Endodermal cell (in vitro differentiated cells): Measurements from ENCODE around the gene DNMT3A. TPM values are rescaled to one million over a fixed set of nuclear protein-coding genes. Genes with fewer than 3 reads are reported as not detected.

Source experiments
- DNase-seq: peaks from one replicate; pipeline ENCODE4 v3.0.0-alpha.2; 2017
- H3K27ac ChIP-seq: 2 replicates; pipeline ENCODE4 v1.5.1; 2013; ENCODE audit warnings: mild to moderate bottlenecking, low read depth, low read length, moderate library complexity
- H3K27me3 ChIP-seq: 2 replicates; pipeline ENCODE4 v1.6.1; 2013; ENCODE audit warnings: mild to moderate bottlenecking, low read length, moderate library complexity; ENCODE audit not compliant: insufficient read depth, control insufficient read depth, poor library complexity, severe bottlenecking
- H3K36me3 ChIP-seq: 2 replicates; pipeline ENCODE4 v1.7.0; 2013; ENCODE audit warnings: mild to moderate bottlenecking, low read length, moderate library complexity; ENCODE audit not compliant: control insufficient read depth, insufficient read depth
- H3K4me1 ChIP-seq: one replicate; pipeline ENCODE4 v1.7.0; 2013; ENCODE audit warnings: low read length; ENCODE audit not compliant: control insufficient read depth, insufficient read depth
- H3K4me3 ChIP-seq: 2 replicates; pipeline ENCODE4 v1.5.1; 2013; ENCODE audit warnings: mild to moderate bottlenecking, low read length, moderate library complexity
- H3K9ac ChIP-seq: 2 replicates; pipeline ENCODE4 v1.6.1; 2013; ENCODE audit warnings: mild to moderate bottlenecking, low read length, moderate library complexity; ENCODE audit not compliant: poor library complexity, severe bottlenecking; ENCODE audit errors: extremely low read depth
- H3K9me3 ChIP-seq: 2 replicates; pipeline ENCODE4 v1.6.1; 2013; ENCODE audit warnings: mild to moderate bottlenecking, low read length, moderate library complexity; ENCODE audit not compliant: control insufficient read depth
- H3K27ac Mint-ChIP-seq: 2 replicates; pipeline ENCODE4 v1.8.0; 2020; ENCODE audit warnings: mixed read lengths
- H3K27me3 Mint-ChIP-seq: 2 replicates; pipeline ENCODE4 v1.8.0; 2021; ENCODE audit warnings: mild to moderate bottlenecking, mixed read lengths; ENCODE audit not compliant: insufficient read depth
- H3K36me3 Mint-ChIP-seq: 2 replicates; pipeline ENCODE4 v1.8.0; 2020; ENCODE audit warnings: low read depth, mixed read lengths
- H3K4me1 Mint-ChIP-seq: 2 replicates; pipeline ENCODE4 v1.8.0; 2020; ENCODE audit warnings: mixed read lengths
- H3K4me3 Mint-ChIP-seq: 2 replicates; pipeline ENCODE4 v1.8.0; 2020; ENCODE audit warnings: mild to moderate bottlenecking, moderate library complexity, mixed read lengths
- H3K9me3 Mint-ChIP-seq: 2 replicates; pipeline ENCODE4 v1.8.0; 2020; ENCODE audit warnings: mild to moderate bottlenecking, mixed read lengths
- WGBS, 2 experiments: methylation state at CpG; one replicate each; pipeline versions ENCODE4 v1.1.5 to v1.1.7; 2013; ENCODE audit warnings: missing lambda C conversion rate in 2 of 2, mixed read lengths in 1 of 2; ENCODE audit not compliant: insufficient coverage in 1 of 2, insufficient read length in 1 of 2; 5-methylcytosine and 5-hydroxymethylcytosine counted together
- total RNA-seq, 2 donors: library from RNA; stranded (reverse); fragmentation: NEBNext Ultra II Directional in 1 of 2; extraction: Animal tissue kit (Norgen Biotek cat#: 25700) in 1 of 2; gene quantifications; 2 replicates in 1 of 2; 3 replicates in 1 of 2; pipeline ENCODE4 v1.2.1, GENCODE V29; 2021
- TF ChIP-seq, protein P1 (sequence below): fragments of 200-600 bp; sonication (generic); conservative IDR thresholded peaks from 2 replicates; pipeline ENCODE4 v1.5.0; 2021; ENCODE audit warnings: antibody characterized with exemption, mild to moderate bottlenecking

The DNMT3A gene
- total RNA-seq, 2 donors from 2014 or later, result 124 to 139 TPM

- Mint-ChIP-seq H3K27me3 (no peaks in the 10 kb centered on the region), H3K27ac (peak overlapping the region; percentile 58), H3K9me3 (no peaks in the 10 kb centered on the region), H3K4me3 (no peak overlapping the region), H3K36me3 (no peaks in the 10 kb centered on the region), H3K4me1 (peaks cover 16% of the 10 kb centered on the region)
- no peaks in the 10 kb centered on the region for H3K9me3 ChIP-seq
- no peaks in the 10 kb centered on the region for H3K36me3 ChIP-seq
- DNase-seq, result no peak
- TF ChIP-seq, protein P1, sequence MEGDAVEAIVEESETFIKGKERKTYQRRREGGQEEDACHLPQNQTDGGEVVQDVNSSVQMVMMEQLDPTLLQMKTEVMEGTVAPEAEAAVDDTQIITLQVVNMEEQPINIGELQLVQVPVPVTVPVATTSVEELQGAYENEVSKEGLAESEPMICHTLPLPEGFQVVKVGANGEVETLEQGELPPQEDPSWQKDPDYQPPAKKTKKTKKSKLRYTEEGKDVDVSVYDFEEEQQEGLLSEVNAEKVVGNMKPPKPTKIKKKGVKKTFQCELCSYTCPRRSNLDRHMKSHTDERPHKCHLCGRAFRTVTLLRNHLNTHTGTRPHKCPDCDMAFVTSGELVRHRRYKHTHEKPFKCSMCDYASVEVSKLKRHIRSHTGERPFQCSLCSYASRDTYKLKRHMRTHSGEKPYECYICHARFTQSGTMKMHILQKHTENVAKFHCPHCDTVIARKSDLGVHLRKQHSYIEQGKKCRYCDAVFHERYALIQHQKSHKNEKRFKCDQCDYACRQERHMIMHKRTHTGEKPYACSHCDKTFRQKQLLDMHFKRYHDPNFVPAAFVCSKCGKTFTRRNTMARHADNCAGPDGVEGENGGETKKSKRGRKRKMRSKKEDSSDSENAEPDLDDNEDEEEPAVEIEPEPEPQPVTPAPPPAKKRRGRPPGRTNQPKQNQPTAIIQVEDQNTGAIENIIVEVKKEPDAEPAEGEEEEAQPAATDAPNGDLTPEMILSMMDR, result no peak
- no peak overlapping the region for H3K9ac ChIP-seq
- WGBS, 2 experiments, result 89 to 92% methylated on average over 11 of the region's 11 CpGs
- H3K4me1 ChIP-seq, result peaks cover 5% of the 10 kb centered on the region
- no peaks in the 10 kb centered on the region for H3K27me3 ChIP-seq
- H3K4me3 ChIP-seq, result no peak overlapping the region
- no peak overlapping the region for H3K27ac ChIP-seq
Observed at GRCh38 chr2:25315316-25315680, 26.4 kb downstream of the DNMT3A start.

- Histone ChIP-seq H3K36me3 (no peaks in the 10 kb centered on the region), H3K27ac (peak overlapping the region; percentile 47), H3K4me3 (no peak overlapping the region), H3K9ac (no peak overlapping the region), H3K9me3 (no peaks in the 10 kb centered on the region), H3K27me3 (no peaks in the 10 kb centered on the region), H3K4me1 (peaks cover 6% of the 10 kb centered on the region)
- no peaks in the 10 kb centered on the region for H3K9me3 Mint-ChIP-seq
- no peaks in the 10 kb centered on the region for H3K36me3 Mint-ChIP-seq
- peaks cover 17% of the 10 kb centered on the region for H3K4me1 Mint-ChIP-seq
- H3K27me3 Mint-ChIP-seq, result no peaks in the 10 kb centered on the region
- no peak overlapping the region for H3K4me3 Mint-ChIP-seq
- TF ChIP-seq, protein P1, result no peak
- WGBS, 2 experiments, result 63 to 100% methylated on average over 1 to 13 of the region's 13 CpGs
- H3K27ac Mint-ChIP-seq, result peak overlapping the region; percentile 58
- peak; percentile 93 for DNase-seq
Observed at GRCh38 chr2:25314514-25315315, 27.0 kb downstream of the DNMT3A start.

DNA sequence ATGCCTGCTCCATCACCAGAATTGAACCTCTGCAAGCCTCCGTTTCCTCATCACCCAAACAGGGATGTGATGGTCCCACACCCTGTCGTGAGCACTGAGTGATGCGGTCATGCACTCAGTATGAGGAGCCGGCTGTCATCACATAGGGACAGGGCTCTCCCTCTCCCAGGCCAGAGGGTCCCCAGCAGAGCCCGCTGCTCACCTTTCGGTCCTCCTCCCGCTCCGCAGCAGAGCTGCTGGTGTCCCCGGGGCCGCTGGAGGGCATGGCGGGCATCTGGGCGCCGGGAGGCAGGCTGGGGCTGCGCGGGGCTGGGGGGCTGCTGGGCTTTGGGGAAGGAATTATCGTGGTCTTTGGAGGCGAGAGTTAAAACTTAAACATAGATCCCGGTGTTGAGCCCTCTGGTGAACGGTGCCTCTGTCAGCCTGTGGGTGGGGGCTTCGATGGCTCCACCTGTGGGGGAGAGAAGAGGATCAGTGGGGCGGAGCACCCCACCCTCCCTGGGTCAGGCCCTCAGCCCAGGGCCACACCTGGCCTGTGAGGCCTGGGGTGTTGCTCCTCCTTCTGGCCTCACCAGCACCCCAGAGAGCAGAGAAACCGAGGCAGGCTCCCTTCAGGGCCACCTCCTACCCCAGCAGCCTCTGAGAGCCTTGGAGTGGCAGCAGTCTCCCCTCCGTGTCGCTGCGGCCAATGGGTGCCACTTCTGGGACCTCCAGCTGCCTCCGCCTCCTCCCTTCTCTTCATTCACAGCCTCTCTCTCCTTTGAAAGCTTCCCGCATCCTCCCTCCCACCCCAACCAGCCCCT, 27.8 kb downstream of the DNMT3A start:
- no peaks in the 10 kb centered on the region for H3K27me3 Mint-ChIP-seq
- H3K27me3 ChIP-seq, result no peaks in the 10 kb centered on the region
- no peak overlapping the region for H3K27ac ChIP-seq
- H3K27ac Mint-ChIP-seq, result no peak overlapping the region
- no peak for DNase-seq
- no peaks in the 10 kb centered on the region for H3K36me3 Mint-ChIP-seq
- H3K9ac ChIP-seq, result no peak overlapping the region
- H3K4me1 ChIP-seq, result peaks cover 6% of the 10 kb centered on the region
- no peaks in the 10 kb centered on the region for H3K36me3 ChIP-seq
- 91 to 94% methylated on average over 12 to 27 of the region's 27 CpGs for WGBS, 2 experiments
- TF ChIP-seq, protein P1, result no peak
- H3K9me3 Mint-ChIP-seq, result no peaks in the 10 kb centered on the region
- H3K4me3 Mint-ChIP-seq, result no peak overlapping the region
- no peaks in the 10 kb centered on the region for H3K9me3 ChIP-seq
- H3K4me1 Mint-ChIP-seq, result peaks cover 18% of the 10 kb centered on the region
- H3K4me3 ChIP-seq, result no peak overlapping the region
